Vagina (tissue), 2 donors: Measurements from ENCODE around the gene DMD.

Source experiments
- POLR2A ChIP-seq, 2 donors: fragments of 450-650 bp; IDR thresholded peaks; one replicate each; pipeline ENCODE4 v1.6.1; 2017; ENCODE audit warnings: antibody characterized with exemption in 2 of 2, mild to moderate bottlenecking in 2 of 2, moderate library complexity in 2 of 2
- POLR2AphosphoS5 ChIP-seq, 2 donors: sonication (generic); formaldehyde crosslinking; IDR thresholded peaks; one replicate each; pipeline ENCODE4 v1.9.0; 2017; ENCODE audit warnings: antibody characterized with exemption in 2 of 2, mild to moderate bottlenecking in 2 of 2, low read depth in 1 of 2; ENCODE audit not compliant: insufficient read depth in 1 of 2
- TF ChIP-seq, protein P1 (sequence below), 3 experiments: fragments of 450-650 bp in 2 of 3; fragments of 200-600 bp in 1 of 3; sonication (generic) in 1 of 3; IDR thresholded peaks; one replicate each; pipeline ENCODE4 v1.5.1; 2017 to 2019; ENCODE audit warnings: antibody characterized with exemption in 3 of 3, mild to moderate bottlenecking in 2 of 3, moderate library complexity in 2 of 3

DNA sequence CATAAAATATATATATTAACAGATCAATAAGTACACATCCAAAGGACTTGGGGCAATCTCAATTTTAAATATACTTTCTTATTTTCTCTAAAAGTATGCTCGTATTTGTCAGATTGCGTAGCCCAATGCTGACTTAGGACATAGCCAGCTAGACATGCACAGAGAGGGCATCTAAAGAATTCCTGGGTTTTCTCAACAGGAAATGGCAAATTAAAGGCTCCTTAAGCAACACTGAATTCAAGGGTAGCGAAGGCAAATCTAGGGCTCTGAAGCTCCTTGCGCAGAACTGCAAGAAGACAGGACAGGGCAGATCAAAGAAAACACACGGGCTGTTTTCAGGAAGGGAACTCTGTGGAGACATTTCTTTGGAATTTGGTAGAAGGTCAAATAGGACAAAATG is 2044.9 kb downstream of the DMD start:
- TF ChIP-seq POLR2AphosphoS5 (IDR thresholded peaks at IDR 0.05; ENCODE audit: insufficient read depth in 1 of 2, low read depth in 1 of 2), result no peak
- TF ChIP-seq, protein P1, sequence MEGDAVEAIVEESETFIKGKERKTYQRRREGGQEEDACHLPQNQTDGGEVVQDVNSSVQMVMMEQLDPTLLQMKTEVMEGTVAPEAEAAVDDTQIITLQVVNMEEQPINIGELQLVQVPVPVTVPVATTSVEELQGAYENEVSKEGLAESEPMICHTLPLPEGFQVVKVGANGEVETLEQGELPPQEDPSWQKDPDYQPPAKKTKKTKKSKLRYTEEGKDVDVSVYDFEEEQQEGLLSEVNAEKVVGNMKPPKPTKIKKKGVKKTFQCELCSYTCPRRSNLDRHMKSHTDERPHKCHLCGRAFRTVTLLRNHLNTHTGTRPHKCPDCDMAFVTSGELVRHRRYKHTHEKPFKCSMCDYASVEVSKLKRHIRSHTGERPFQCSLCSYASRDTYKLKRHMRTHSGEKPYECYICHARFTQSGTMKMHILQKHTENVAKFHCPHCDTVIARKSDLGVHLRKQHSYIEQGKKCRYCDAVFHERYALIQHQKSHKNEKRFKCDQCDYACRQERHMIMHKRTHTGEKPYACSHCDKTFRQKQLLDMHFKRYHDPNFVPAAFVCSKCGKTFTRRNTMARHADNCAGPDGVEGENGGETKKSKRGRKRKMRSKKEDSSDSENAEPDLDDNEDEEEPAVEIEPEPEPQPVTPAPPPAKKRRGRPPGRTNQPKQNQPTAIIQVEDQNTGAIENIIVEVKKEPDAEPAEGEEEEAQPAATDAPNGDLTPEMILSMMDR (IDR thresholded peaks at IDR 0.05), result no peak
- no peak for TF ChIP-seq POLR2A (IDR thresholded peaks at IDR 0.05)
